Stimulated activated effector memory CD8-positive, alpha-beta T cell treated with anti-CD3 and anti-CD28 coated beads, Interleukin-12 subunit alpha, Interleukin-12 subunit beta, amount 100 ng/mL, for 72 hours (primary cell): ENCODE measurements around the gene TMC8.
"Not testable (repeated sequence)": the region's sequence is repeated elsewhere in the genome, so short reads cannot be mapped to it uniquely, and the experiment has no call there.

Experiments used
- ATAC-seq: fragments of 150-1000 bp; cut with Tn5 transposase; 2 replicates; pipeline ENCODE4 v1.10.0; 2021
- DNase-seq, 2 donors: peaks; one replicate each; pipeline ENCODE4 v3.0.0; 2021 to 2022; ENCODE audit warnings: low spot score in 2 of 2
- H3K27ac Mint-ChIP-seq: one replicate; pipeline ENCODE4 v1.8.0; 2022; ENCODE audit warnings: mild to moderate bottlenecking, mixed read lengths
- H3K36me3 Mint-ChIP-seq: one replicate; pipeline ENCODE4 v1.8.0; 2022; ENCODE audit warnings: mild to moderate bottlenecking, mixed read lengths
- H3K4me1 Mint-ChIP-seq: one replicate; pipeline ENCODE4 v1.8.0; 2022; ENCODE audit warnings: mixed read lengths
- H3K4me3 Mint-ChIP-seq: one replicate; pipeline ENCODE4 v1.8.0; 2022; ENCODE audit warnings: mild to moderate bottlenecking, mixed read lengths
- H3K9me3 Mint-ChIP-seq: one replicate; pipeline ENCODE4 v1.8.0; 2022; ENCODE audit warnings: mixed read lengths

TMC8 gene

GRCh38 chr17:78135858-78136500 lies 5.4 kb downstream of the TMC8 start:
- Mint-ChIP-seq H3K4me3 (peak overlapping the region; percentile 25), H3K9me3 (no peaks in the 10 kb centered on the region), H3K27ac (peak overlapping the region; percentile 72), H3K4me1 (peaks cover 82% of the 10 kb centered on the region), H3K36me3 (peaks cover 98% of the 10 kb centered on the region)
- no peak for DNase-seq
- ATAC-seq, result no peak

- H3K4me1 Mint-ChIP-seq, result peaks cover 75% of the 10 kb centered on the region
- peaks cover 100% of the 10 kb centered on the region for H3K36me3 Mint-ChIP-seq
Measured at GRCh38 chr17:78137392-78138203, 7.0 kb downstream of the TMC8 start.

GRCh38 chr17:78138204-78139060 lies 7.9 kb downstream of the TMC8 start:
- Mint-ChIP-seq H3K4me1 (peaks cover 72% of the 10 kb centered on the region), H3K9me3 (no peaks in the 10 kb centered on the region), H3K36me3 (peaks cover 100% of the 10 kb centered on the region), H3K4me3 (peak overlapping the region; percentile 20), H3K27ac (peak overlapping the region; percentile 88)
- no peak for DNase-seq
- ATAC-seq, result no peak

More at GRCh38 chr17:78137392-78138203, 7.0 kb downstream of the TMC8 start:
- DNase-seq (peak in 1 of 2 donors; percentile 69), ATAC-seq (peak; percentile 9)
- peak overlapping the region; percentile 88 for H3K27ac Mint-ChIP-seq
- H3K9me3 Mint-ChIP-seq, result no peaks in the 10 kb centered on the region
- peak overlapping the region; percentile 21 for H3K4me3 Mint-ChIP-seq

- not testable (repeated sequence) for H3K9me3 Mint-ChIP-seq, DNase-seq, ATAC-seq
- Mint-ChIP-seq H3K27ac (peak overlapping the region; percentile 88), H3K36me3 (peaks cover 95% of the 10 kb centered on the region), H3K4me3 (peak overlapping the region; percentile 53), H3K4me1 (peaks cover 70% of the 10 kb centered on the region)
Measured at GRCh38 chr17:78139861-78140168, 9.2 kb downstream of the TMC8 start.

GRCh38 chr17:78140169-78141051 lies 9.8 kb downstream of the TMC8 start:
- H3K9me3 Mint-ChIP-seq, result no peaks in the 10 kb centered on the region
- peak overlapping the region; percentile 53 for H3K4me3 Mint-ChIP-seq
- H3K27ac Mint-ChIP-seq, result peak overlapping the region; percentile 88
- DNase-seq, result peak; percentile 97 to 99
- peaks cover 67% of the 10 kb centered on the region for H3K4me1 Mint-ChIP-seq
- H3K36me3 Mint-ChIP-seq, result peaks cover 89% of the 10 kb centered on the region
- ATAC-seq, result peak; percentile 88

GRCh38 chr17:78141437-78142118 lies 11.0 kb downstream of the TMC8 start:
- no peak for DNase-seq
- ATAC-seq, result no peak
- H3K27ac Mint-ChIP-seq, result peak overlapping the region; percentile 56
- no peak overlapping the region for H3K4me3 Mint-ChIP-seq
- H3K36me3 Mint-ChIP-seq, result peaks cover 86% of the 10 kb centered on the region
- no peaks in the 10 kb centered on the region for H3K9me3 Mint-ChIP-seq
- H3K4me1 Mint-ChIP-seq, result peaks cover 55% of the 10 kb centered on the region

- ATAC-seq (no peak), DNase-seq (no peak)
- Mint-ChIP-seq H3K36me3 (peaks cover 79% of the 10 kb centered on the region), H3K27ac (peak overlapping the region; percentile 79), H3K4me3 (no peak overlapping the region), H3K9me3 (no peaks in the 10 kb centered on the region), H3K4me1 (peaks cover 48% of the 10 kb centered on the region)
Measured at GRCh38 chr17:78142119-78142861, 11.7 kb downstream of the TMC8 start.

- peaks cover 38% of the 10 kb centered on the region for H3K4me1 Mint-ChIP-seq
- no peaks in the 10 kb centered on the region for H3K9me3 Mint-ChIP-seq
- no peak overlapping the region for H3K4me3 Mint-ChIP-seq
- DNase-seq (no peak), ATAC-seq (no peak)
- peaks cover 67% of the 10 kb centered on the region for H3K36me3 Mint-ChIP-seq
- H3K27ac Mint-ChIP-seq, result peak overlapping the region; percentile 79
Measured at GRCh38 chr17:78143214-78144146, 12.9 kb downstream of the TMC8 start.

GRCh38 chr17:78144147-78144719 lies 13.7 kb downstream of the TMC8 start:
- Mint-ChIP-seq H3K36me3 (peaks cover 60% of the 10 kb centered on the region), H3K4me3 (no peak overlapping the region), H3K9me3 (no peaks in the 10 kb centered on the region), H3K27ac (peak overlapping the region; percentile 79), H3K4me1 (peaks cover 35% of the 10 kb centered on the region)
- ATAC-seq (no peak), DNase-seq (no peak)

GRCh38 chr17:78144736-78145641 lies 14.4 kb downstream of the TMC8 start:
- H3K36me3 Mint-ChIP-seq, result peaks cover 52% of the 10 kb centered on the region
- no peak overlapping the region for H3K4me3 Mint-ChIP-seq
- ATAC-seq (no peak), DNase-seq (no peak)
- H3K9me3 Mint-ChIP-seq, result no peaks in the 10 kb centered on the region
- peaks cover 29% of the 10 kb centered on the region for H3K4me1 Mint-ChIP-seq
- peak overlapping the region; percentile 79 for H3K27ac Mint-ChIP-seq

- peaks cover 37% of the 10 kb centered on the region for H3K36me3 Mint-ChIP-seq
- no peak for ATAC-seq
- no peak for DNase-seq
- no peak overlapping the region for H3K4me3 Mint-ChIP-seq
- peak overlapping the region; percentile 81 for H3K27ac Mint-ChIP-seq
- H3K9me3 Mint-ChIP-seq, result no peaks in the 10 kb centered on the region
- H3K4me1 Mint-ChIP-seq, result peaks cover 22% of the 10 kb centered on the region
Measured at GRCh38 chr17:78146471-78146869, 15.9 kb downstream of the TMC8 start.

GRCh38 chr17:78146881-78147280 lies 16.3 kb downstream of the TMC8 start:
- ATAC-seq (no peak), DNase-seq (no peak)
- no peaks in the 10 kb centered on the region for H3K9me3 Mint-ChIP-seq
- H3K36me3 Mint-ChIP-seq, result peaks cover 33% of the 10 kb centered on the region
- peak overlapping the region; percentile 81 for H3K27ac Mint-ChIP-seq
- peaks cover 22% of the 10 kb centered on the region for H3K4me1 Mint-ChIP-seq
- H3K4me3 Mint-ChIP-seq, result no peak overlapping the region
